ENCODE data around the gene CCDC9B.

Gene CCDC9B

DNA sequence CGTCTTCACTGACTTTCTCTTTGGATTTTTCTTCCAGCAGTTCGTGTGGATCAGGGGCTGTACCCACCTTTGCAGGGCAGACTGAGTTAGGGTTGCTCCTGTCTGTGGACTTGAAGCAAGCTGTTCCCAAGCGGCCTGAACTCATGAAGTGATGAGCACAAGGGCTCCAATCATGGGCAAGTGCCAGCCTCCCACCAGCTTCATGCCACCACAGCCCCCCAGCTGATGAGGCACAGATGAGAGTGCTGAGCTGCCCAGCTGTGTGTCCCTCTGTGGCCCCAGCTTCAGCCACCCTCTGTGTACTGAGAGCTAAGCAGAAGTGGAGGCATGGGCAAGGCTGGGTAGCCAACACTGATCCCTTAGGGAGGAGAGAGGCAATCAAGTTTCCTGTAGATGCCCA lies 29.7 kb downstream of the CCDC9B start:
- no peak for TF ChIP-seq ZNF70 (CRISPR knock-in tag; IDR thresholded peaks at IDR 0.05)
- TF ChIP-seq GLIS3 (CRISPR knock-in tag; IDR thresholded peaks at IDR 0.05) = no peak
- TF ChIP-seq BACH2 (CRISPR knock-in tag; IDR thresholded peaks at IDR 0.05; ENCODE audit: borderline replicate concordance) = no peak
- no peak for TF ChIP-seq PPARA (CRISPR knock-in tag; IDR thresholded peaks at IDR 0.05; ENCODE audit: borderline replicate concordance)
- TF ChIP-seq ARNTL (CRISPR knock-in tag; IDR thresholded peaks at IDR 0.05; ENCODE audit: borderline replicate concordance, low read depth) = no peak
- no peak for TF ChIP-seq ESRRG (CRISPR knock-in tag; IDR thresholded peaks at IDR 0.05)
- no peak for TF ChIP-seq TCF4 (CRISPR knock-in tag; IDR thresholded peaks at IDR 0.05; ENCODE audit: borderline replicate concordance)
- TF ChIP-seq, protein P1, sequence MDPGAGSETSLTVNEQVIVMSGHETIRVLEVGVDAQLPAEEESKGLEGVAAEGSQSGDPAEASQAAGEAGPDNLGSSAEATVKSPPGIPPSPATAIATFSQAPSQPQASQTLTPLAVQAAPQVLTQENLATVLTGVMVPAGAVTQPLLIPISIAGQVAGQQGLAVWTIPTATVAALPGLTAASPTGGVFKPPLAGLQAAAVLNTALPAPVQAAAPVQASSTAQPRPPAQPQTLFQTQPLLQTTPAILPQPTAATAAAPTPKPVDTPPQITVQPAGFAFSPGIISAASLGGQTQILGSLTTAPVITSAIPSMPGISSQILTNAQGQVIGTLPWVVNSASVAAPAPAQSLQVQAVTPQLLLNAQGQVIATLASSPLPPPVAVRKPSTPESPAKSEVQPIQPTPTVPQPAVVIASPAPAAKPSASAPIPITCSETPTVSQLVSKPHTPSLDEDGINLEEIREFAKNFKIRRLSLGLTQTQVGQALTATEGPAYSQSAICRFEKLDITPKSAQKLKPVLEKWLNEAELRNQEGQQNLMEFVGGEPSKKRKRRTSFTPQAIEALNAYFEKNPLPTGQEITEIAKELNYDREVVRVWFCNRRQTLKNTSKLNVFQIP (CRISPR knock-in tag; IDR thresholded peaks at IDR 0.05; ENCODE audit: borderline replicate concordance, low read depth) = no peak
- no peak for TF ChIP-seq SNAI2 (CRISPR knock-in tag; IDR thresholded peaks at IDR 0.05)
- TF ChIP-seq, protein P2, sequence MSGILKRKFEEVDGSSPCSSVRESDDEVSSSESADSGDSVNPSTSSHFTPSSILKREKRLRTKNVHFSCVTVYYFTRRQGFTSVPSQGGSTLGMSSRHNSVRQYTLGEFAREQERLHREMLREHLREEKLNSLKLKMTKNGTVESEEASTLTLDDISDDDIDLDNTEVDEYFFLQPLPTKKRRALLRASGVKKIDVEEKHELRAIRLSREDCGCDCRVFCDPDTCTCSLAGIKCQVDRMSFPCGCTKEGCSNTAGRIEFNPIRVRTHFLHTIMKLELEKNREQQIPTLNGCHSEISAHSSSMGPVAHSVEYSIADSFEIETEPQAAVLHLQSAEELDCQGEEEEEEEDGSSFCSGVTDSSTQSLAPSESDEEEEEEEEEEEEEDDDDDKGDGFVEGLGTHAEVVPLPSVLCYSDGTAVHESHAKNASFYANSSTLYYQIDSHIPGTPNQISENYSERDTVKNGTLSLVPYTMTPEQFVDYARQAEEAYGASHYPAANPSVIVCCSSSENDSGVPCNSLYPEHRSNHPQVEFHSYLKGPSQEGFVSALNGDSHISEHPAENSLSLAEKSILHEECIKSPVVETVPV (CRISPR knock-in tag; IDR thresholded peaks at IDR 0.05) = no peak
- TF ChIP-seq ZNF8 (CRISPR knock-in tag; IDR thresholded peaks at IDR 0.05) = no peak
- ATAC-seq = no peak

DNA sequence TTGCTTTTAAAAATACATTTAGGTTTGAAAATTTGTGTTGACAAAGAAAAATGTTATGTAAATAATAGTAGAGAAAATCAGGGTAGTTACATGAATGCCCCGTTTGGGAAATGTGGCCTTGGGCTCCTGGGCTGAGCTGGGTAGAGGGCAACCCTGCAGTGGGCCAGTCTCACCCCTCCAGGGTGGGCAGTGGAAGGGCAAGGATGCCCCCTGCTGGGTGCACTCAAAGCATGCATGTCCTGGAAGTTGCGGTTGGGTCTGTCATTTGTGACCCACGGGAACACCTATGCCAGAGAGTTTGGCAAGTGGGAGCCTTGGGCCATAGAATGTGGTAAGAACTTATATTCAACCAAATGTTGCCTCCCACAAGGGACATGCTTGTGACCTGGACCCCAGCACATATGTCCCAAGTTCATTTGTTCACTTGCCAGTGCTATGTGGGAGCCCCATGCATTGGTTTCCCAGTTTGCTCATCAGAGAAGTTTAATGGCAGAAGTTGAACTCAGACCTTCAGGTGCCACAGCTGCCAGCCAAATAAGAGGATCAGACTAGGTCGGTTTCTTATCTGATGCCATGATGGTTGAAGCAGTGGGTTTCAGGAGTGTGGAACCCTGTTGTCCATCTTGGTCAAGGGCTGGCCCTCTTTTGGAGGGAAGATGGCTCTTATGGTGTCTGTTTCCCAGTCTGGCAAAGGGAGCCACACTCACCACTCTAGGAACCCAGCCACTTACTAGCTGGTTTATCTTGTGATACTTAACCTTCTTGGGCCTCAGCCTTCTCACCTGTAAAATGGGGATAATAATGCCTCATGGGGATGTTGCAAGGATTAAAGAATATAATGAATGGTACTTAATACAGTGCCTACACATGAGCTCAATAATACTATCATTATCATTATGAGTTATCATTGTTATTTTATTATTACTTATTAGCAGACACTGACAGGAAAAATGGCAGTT lies 30.5 kb downstream of the CCDC9B start:
- TF ChIP-seq ZNF8 (CRISPR knock-in tag; IDR thresholded peaks at IDR 0.05) = no peak
- TF ChIP-seq SNAI2 (CRISPR knock-in tag; IDR thresholded peaks at IDR 0.05) = no peak

DNA sequence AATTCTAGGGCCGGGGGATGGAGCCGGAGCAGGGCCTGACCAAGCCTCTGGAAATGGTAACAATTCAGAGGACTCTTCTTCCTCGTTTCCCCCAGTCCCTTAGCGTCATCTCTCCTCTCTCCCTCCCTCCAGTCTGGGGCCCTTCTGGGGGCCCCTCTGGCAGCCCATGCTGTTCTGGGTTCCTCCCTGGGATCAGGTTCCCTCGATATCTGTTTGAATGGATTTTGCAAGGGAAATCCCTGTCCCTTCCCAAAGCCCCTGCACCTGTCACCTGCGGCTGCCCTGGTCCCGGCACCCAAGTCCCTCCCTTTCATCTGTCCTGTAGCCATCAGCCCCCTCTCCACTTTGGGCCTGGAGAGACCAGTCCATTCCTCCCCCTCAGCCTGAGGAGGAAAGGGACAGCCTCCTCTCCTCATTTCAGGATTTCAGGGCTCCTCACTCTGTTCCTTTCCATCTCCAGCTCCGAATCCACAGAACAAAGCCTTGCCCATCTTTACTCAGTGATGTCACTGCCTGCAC lies 31.3 kb downstream of the CCDC9B start:
- ATAC-seq = no peak

More for the DNA sequence above, 30.5 kb downstream of the CCDC9B start:
- ATAC-seq = peak; percentile 89

DNA sequence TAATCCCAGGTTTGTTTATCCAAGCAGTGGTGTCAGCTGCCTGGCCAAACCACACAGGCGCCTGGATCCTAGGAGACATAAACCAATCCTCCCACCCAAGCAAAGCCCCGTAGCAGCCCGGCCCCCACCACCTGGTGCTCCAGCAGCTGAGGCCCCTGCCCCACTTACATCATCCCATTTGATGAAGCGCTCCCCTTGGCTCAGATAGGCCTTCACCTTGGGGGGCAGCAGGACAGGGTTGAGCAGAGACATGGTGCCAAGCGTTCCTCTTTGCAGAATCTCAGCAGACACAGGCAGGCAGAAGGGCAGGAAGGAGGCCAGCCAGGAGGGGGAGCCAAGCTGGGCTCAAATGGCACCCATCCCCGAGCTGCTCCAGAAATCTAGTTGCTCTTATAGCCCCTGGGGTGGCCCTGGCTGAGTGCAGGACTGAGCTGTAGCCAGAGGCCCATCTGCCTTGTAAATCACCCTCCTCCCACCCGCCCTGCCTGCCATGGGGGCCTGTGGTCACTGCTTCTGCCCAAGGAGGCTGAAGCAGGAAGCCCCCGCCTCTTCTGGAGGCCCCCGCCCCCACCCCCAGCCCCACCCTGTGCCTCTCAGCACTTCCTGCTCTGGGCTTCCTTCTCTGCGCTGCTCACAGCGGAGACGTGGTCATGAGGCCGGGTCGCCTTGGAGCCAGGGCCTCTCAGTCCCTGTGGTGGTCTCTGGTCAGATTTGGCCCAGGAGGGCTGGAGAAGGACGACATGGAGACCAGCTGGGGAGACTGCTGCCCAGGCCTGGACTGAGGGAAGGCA lies 33.1 kb downstream of the CCDC9B start, which contains the start of gene PLCB2:
Gene PLCB2, minus strand, starts transcription at position 515 of the 791 bp plus-strand sequence. Its CDS starts 263 bp downstream, at position 252.
- TF ChIP-seq ISL1 (CRISPR knock-in tag; IDR thresholded peaks at IDR 0.05) = no peak
- TF ChIP-seq ZC3H10 (CRISPR knock-in tag; IDR thresholded peaks at IDR 0.05) = no peak
- TF ChIP-seq, protein P2 (CRISPR knock-in tag; IDR thresholded peaks at IDR 0.05) = no peak
- TF ChIP-seq TOX (CRISPR knock-in tag; IDR thresholded peaks at IDR 0.05; ENCODE audit: borderline replicate concordance) = no peak
- ATAC-seq = peak; percentile 9; the same call in 1 of the 3 replicates

More for the DNA sequence above, 31.3 kb downstream of the CCDC9B start:
- TF ChIP-seq, protein P3, sequence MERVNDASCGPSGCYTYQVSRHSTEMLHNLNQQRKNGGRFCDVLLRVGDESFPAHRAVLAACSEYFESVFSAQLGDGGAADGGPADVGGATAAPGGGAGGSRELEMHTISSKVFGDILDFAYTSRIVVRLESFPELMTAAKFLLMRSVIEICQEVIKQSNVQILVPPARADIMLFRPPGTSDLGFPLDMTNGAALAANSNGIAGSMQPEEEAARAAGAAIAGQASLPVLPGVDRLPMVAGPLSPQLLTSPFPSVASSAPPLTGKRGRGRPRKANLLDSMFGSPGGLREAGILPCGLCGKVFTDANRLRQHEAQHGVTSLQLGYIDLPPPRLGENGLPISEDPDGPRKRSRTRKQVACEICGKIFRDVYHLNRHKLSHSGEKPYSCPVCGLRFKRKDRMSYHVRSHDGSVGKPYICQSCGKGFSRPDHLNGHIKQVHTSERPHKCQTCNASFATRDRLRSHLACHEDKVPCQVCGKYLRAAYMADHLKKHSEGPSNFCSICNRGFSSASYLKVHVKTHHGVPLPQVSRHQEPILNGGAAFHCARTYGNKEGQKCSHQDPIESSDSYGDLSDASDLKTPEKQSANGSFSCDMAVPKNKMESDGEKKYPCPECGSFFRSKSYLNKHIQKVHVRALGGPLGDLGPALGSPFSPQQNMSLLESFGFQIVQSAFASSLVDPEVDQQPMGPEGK (CRISPR knock-in tag; IDR thresholded peaks at IDR 0.05; ENCODE audit: borderline replicate concordance) = no peak

DNA sequence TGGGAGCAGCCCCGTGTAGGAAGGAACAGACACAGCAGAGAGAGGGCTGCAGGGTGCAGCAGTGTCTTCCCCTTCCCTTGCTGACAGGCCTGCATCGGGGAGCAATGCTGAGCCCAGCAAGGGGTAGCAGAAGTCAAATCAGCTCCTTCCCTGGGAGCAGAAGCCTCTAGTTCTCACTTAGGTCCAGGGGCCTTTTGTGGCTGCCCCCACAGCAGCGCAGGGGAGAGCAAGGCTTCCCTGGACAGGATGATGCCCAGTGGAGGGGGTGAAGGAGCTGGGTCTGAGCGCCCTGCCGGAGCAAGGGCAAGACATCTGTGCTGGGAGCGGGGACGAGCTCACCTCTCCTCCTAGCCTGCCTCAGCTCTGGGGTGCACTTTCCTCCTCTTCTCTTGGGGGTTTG lies 33.8 kb downstream of the CCDC9B start:
- TF ChIP-seq PPARA (CRISPR knock-in tag; IDR thresholded peaks at IDR 0.05; ENCODE audit: borderline replicate concordance) (no peak), ZFP3 (CRISPR knock-in tag; IDR thresholded peaks at IDR 0.05) (no peak), CSDC2 (CRISPR knock-in tag; IDR thresholded peaks at IDR 0.05) (no peak), TCF4 (CRISPR knock-in tag; IDR thresholded peaks at IDR 0.05; ENCODE audit: borderline replicate concordance) (no peak), ESRRG (CRISPR knock-in tag; IDR thresholded peaks at IDR 0.05) (no peak)
- TF ChIP-seq, protein P1 (CRISPR knock-in tag; IDR thresholded peaks at IDR 0.05; ENCODE audit: borderline replicate concordance, low read depth) = no peak
- no peak for ATAC-seq

Data from SK-N-SH treated with all-trans-retinoic acid at 6 μM for 48 hours (cell line).